ENCODE measurements around the gene NUAK1.

NUAK1 gene

DNA sequence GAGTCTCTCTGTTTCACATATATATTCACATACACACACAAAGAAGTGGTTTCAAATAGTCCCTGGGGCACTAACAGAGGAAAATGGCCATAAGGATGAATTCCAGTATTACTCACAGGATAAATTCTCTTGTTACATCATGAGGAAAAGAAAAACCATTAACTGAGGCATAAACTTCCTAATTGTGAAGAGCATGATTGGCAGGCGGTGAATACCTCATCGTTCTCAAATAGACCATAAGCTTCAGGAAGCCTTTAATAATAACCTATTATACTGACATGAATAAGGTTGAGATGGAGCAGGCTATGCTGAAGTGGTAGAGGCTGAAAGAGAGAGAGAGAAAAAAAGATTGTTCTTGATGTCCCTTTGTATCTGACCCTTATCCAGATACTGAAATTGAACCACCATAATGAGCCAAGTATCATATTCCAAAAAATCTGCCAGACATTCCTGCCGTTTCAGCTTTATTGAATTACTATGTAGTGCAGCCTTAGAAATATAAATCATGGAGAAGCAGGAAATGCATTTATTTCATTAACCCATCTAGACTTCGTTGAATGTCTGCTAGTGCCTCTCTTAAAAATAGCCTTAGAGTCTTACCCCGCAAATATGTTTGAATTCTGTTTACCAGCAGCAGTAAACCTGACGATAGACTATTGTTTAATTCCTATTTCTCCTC, 86.8 kb downstream of the NUAK1 start:
- no peak for DNase-seq

DNA sequence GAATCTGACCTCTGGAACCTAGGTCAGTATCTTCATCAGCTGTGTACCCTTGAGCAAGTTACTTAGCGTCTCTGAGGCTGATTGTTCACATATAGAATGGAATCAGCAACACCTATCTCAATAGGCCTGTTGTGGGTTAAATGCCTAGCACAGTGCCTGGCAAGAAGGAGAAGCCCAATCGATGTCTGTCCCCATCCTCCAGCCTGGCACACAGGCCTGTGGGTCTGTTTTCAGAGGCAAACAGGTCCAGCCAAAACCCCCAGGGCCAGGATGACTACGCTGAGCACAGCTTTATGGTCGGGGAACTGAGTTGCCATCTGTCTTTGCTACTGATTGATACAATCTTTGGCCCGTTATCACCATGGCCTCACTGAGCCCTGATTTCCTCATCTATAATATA, 89.2 kb downstream of the NUAK1 start:
- no peak for DNase-seq

DNA sequence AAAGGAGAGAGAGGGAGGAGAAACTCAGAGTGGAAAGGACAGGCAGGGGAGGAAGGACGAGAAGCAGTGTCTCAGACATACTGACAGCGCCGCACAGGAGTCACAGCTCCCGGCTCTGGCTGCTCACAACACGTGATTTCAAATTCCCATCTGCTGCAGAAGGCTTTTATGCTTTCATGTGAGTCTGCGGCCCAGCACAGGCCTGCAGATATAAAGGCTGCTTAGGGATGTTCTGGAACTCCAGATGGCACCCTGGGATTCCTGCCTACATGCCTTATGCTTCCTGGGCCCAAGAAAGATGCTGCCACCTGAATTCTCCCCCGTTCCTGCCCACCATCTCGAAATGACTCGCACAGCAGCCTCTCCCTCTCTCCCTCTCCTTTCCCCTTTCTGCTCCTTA, 89.6 kb downstream of the NUAK1 start:
- no peak for DNase-seq

DNA sequence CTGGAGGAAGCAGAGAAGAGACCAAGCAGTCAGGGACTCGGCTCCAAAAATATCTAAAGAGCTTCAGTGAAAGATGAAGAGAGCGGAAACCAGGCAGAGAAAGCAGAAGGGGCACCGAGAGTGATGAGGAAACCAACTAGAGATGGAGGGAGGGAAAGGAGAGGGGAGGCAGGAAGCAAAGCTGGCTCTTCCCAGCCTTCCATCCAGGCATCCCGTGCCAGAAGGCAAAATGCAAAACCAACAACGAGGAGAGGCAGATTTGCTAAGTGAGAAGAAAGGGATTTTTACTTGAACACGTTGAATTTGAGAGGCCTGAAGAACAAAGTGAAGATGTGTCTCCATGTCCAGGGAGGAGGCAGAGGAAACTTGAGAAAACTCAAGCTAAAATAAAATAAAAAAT, 90.1 kb downstream of the NUAK1 start:
- DNase-seq: no peak

DNA sequence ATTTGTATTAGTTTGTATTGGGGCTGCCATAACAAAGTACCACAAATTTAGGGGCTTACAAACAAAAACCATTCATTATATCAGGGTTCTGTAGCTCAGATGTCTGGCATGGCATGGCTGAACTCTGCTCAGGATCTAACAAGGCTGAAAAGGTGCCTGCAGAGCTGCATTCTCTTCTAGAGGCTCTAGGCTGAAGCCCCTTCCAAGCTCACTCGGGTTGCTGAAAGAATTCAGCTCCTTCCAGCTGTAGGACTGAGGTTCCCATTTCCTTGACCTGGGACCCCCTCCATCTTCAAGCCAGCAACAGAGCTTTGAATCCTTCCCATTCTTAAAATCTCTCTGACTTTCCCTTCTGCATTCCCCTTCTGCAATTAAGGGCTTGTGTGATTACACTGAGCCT, 90.7 kb downstream of the NUAK1 start:
- no peak for DNase-seq

DNA sequence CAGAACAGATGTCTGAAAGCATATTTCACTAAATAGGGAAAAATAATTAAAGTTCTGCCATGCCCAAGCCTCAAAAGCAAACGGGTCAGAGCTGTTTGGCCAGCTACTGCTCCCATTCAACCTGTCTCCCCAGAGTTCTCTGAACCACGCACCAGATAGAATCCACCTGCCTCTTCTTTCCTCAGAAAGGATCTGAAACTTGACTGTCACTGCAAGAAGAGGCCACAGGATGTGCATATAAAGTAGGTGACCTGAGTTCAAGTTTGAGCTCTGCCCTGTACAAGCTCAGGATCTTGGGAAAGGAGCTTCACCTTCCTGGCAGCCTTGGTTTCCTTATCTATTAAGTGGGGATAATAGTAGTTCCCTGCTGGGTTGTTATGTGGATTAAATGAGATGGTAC, 91.8 kb downstream of the NUAK1 start:
- no peak for DNase-seq

DNA sequence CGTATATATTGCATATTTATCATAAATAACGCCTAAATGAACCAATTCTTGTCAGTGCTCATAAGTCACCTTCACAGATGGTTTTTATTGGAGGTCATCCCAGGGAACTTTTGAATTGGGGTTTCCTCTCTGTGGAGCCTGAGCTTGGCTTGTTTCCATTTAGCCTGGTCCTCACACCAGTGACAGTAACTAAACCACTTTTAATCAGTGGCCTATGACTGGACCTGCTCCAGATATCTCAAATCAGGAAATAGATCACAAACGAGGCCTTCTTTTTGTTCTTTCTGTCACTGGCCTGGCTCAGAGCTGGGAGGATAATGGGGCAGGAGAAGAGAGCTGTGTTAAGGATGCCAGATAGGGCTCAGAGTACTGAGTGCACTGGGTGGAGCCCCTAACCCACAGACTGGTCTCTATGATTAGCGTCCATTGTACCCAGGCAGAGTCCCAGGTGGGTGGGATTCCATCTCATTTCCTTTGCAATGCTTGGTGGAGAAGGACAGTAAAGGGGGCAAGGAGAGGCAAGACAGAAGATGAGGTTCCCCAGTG, 92.4 kb downstream of the NUAK1 start:
- DNase-seq: no peak

DNA sequence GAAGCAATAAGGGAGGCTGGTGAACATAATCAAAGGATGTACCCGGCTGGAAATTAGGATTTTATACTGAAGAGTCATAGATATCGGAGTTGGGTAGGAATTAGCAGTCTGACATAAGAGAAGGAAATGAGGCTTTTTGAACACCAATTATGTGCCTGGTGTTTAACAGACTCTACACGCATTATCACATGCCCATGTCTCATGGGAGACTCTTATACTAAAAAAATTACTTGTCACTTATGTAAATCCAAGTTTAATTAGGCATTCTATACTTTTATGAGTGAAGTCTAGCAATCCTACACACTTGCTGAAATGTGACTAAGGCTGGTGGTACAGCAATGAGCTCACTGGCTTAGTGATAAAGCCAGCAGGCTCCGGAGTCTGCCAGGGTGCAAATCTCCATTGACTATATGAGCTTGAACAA, 93.5 kb downstream of the NUAK1 start:
- DNase-seq: no peak

DNA sequence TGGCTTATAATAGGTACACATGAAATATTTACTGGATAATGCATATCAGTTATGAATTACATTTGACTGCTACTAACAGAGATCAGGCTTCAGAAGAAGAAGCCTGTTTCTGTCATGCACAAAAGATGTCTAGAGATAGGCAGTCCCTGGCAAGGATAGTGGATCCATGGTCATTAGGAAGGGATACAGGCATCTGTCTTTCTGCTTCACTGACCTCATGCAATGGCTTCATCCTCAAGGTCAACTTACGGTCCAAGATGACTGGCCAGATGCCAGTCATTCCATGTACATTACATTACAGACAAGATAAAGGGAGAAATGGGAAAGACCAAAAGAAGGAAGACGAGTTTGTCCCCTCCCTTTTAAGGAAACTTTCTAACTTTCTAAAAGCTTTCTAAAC, 94.0 kb downstream of the NUAK1 start:
- DNase-seq: no peak

DNA sequence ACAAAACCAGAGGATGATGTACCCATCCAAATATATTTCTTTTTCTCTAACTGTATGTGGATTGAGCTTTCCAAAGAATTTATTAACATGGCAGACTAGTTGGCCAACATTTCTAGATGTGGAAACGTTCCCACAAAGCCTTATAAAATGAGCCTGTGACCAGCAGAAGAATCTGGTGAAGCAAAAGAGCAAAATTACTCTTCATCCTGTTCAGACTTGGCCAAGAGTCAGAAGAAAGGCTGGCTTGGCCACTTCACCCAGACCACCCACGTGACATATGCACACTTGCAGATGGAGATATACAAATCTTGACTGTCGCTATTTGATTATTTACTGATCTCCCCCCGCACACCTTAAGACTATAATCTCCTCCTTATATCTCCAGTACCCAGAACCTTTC, 96.7 kb downstream of the NUAK1 start:
- no peak for DNase-seq

DNA sequence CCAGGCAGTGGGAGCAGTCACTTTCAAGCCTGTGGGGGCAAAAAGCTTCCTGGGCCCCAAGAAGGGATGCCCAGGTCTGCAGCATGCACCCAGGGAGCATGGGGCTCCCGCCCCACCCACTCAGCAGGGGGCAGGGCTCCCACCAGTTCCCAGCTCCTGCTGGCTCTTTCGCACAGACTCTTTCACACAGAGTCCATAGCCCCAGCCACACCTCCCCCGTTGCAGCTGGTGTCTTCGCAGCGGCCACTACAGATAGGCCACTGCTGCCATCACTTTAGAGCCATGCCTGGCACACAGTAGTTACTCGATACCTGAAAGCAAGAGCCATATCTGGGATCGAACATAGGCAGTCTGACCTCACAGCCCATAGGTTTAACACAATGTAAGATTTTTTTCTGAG, 98.2 kb downstream of the NUAK1 start:
- DNase-seq: no peak

DNA sequence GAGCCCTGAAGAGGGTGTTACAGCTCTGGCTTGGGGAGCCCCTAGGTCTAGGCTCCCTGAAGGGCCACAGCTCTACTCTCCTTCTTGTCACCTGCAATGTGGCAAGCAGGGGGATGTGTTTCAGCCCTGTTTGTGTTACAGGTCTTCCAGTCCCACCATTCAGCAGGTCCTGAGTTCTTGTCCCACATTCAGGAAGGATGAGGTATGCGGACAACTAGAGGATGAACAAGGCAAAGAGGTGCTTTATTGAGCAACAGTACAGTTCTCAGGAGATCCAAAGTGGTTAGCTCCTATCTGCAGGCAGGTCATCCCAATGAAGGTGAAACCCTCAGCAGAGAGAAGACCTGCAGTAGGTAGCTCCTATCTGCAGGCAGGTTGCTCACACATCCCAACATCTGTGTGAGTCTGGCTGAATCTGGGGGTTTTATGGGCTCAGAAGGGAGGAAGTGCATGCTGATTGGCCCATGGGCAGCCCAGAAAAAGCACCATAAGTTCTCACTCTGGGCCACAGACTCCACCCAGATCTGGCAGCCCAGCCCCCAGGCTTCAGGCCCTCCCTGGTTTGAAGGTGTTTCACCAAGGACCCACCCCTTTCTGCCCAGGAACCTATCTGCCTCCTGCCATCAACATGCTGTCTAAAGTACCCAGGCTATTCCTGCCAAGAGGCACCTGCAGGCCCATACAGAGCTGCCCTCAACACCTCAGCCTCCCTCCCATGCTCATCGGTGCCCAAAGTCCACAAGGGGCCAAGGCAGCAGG, 98.9 kb downstream of the NUAK1 start:
- DNase-seq: no peak

DNA sequence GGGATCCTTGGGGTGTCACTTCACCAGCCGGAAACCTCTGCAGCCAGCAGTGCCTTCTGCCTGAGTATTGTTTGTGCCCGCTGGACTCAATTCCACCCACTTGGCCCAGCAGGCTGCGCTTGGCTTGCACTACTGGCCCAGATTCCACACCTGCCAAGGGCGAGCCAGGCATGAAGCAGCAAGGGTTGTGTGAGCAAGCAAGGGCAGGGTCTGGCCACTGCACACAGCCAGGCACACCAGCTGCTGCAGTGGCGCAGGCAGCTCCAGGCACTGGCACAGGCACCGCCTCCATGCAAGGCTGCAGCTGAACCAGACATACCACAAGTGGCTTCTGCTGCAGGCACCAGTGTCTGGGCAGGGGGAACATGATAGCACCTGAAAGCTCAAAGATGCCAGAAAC, 99.5 kb downstream of the NUAK1 start:
- DNase-seq: no peak

DNA sequence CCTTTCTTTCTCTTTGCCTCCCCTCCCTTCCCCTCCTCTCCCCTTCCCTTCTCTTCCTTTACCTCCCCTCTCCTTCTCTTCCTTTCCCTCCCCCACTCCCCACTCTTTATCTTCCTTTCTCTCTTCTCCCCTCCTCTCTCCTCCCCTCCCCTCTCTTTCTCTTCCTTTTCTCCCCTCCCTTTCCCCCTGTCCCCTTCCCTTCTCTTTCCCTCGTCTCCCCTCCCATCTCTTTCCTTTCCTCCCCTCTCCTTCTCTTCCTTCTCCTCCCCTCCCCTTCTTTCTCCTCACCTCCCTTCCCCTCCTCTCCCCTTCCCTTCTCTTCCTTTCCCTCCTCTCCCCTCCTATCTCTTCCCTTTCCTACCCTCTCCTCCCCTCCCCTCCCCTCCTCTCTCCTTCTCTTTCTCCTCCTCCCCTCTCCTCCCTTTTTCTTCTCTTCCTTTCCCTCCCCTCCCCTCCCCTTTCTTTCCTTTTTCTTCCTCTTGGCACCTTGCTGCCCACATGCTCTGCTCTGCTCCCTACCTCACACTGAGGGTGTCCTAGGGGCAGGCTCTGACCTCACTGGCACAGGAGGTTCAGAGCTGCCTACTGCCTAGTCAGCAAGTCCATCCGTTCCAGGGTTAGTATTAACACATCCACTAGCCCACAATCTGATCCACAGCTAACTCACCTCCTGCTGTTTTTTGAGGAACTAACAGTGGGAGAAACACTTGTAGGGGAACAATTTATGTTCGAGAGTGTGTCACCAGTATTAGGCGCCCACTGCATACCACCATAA, 101.0 kb downstream of the NUAK1 start:
- no peak for DNase-seq

DNA sequence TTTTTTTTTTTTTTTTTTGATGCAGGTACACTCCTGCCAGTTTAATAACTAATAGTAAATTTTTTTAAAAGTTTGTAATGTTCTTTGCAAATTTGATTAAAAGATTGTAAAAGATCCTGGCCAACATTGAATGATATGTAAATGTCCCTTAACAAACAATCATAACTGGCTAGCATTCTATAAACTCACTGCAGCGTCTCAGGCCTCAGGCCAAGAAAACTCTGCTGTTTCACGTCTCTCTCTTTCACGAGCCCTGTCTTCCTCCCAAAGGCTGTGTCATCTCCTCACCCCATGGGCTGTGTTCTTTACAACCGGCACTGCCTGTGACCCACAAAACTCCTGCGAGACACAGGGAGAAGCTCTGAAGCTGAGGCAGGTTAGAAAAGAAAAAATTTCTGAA, 103.3 kb downstream of the NUAK1 start:
- DNase-seq: no peak

DNA sequence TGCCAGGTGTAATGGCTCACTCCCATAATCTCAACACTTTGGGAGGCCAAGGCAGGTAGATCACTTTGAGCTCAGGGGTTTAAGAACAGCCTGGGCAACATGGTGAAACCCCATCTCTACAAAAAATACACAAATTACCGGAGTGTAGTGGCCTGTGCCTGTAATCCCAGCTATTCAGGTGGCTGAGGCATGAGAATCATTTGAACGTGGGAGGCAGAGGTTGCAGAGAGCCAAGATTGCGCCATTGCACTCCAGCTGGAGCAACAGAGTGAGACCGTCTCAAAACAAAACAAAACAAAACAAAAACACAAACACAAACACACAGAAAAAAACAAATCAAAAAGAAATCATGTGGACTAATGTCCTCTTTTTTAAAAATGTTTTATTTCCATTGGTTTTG, 104.4 kb downstream of the NUAK1 start:
- no peak for DNase-seq

DNA sequence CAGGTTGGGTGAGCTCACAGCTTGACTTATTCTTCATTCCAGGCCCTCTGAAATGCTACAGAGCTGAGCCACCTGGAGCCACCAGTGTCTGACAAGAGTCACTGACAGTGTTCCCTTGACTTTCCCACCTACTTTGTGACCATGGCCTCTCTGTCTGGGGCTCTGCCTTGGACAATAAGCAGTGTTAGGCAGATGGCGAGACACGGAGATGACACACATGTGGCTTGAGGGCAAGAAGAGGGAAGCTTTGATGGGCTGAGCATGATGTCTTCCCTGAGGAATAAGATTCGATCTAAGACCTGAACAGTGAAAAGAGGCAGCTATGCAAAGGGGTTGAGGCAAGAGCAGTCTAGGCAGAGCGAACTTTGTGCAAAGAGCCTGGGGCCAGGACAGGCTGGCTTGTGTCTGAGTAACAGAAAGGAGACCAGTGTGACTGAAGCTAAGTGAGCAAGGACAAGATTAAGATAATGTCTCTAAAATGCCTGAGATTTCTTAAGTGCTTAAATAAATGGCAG, 105.5 kb downstream of the NUAK1 start:
- DNase-seq: no peak

DNA sequence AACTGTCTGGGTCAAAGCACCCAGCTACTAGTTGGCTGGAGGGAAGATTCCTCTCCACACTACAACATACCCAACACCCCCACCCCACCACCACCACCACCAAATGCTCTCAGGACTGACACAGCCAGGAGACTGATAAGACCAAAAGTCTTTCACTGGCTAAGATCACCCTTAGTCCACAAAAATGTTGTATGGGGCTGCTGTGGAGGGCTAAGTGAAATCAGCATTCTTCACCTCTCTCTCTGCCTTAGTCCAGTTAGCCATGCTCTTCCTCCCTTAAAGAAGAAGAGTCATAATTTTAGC, 106.2 kb downstream of the NUAK1 start:
- no peak for DNase-seq

DNA sequence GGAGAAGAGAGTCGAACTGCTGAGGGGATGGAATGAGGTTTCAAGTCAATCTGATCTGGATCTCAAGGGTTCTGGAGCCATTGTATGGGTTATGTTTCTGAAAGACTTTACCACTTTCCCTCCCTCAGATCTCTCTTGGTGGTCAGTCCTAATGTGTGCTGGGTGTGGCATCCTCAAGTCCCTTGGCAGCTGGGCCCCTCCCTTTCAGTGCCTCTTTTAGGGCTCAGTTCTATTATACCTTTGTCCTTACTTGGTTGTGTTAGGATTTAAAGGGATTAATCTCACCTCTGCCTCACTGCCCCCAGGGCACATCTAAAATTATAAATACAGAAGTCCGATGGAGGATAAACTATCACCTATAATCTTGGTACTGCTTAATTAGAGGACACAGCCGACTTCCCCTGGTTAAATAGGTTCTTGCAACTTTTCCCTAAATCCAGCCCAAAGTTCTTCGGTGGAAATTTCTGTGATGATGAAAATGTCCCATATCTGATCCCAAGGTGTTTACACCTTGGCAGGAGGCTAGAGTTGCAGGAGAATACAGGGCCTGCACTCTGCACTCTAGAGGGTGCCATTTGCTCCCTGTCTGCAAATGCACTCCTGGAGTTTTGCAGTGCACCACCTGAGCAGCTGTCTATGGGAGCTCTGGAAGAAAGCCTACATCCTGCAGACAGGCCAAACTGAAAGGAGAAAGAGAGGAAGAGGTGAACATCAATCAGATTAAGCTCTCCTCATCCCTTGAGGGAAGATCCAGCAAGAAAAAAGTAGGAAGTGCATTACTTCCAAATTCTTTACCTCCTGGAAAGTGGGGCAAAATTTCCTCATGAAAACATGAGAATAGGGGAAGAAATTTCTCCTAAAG, 106.8 kb downstream of the NUAK1 start:
- DNase-seq: no peak

DNA sequence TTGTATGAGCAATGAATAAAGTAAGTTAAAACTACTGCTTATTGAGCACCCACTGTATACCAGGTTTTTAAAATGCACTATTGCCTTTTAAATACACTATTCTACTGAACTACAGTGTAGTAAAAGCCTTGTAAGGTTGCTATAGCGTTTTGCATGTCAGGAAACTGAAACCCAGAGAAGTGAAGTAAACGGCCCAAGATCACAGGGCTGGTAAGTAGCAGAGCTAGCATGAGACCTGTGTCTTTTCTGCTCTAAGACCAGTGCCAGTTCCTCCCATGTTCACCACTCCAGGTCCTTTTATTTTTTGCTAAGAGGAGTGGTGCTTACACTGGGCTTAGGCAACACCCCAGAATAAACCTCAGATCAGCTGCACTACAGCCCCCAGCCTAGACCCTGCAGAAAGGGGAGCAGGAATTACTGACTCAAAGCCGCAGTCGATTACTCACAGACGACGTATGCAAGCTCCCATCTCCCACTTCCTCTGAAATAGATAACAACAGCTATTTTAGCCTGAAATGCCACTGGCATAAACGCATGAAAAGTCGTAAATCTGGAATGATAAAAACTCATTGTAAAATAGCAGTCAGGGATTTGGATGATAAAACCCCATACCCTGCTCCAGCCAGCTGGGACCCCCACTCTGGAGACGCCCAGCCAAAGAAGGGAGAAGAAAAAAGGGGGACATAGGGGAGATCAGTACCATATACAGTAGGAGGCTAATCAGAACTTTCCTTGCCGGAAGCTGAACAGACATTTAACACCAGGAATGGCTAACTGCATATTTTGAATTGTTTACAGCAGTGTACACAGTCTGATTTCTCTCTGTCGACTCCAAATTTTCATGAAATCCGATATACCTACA, 108.3 kb downstream of the NUAK1 start:
- DNase-seq: peak; percentile 94

DNA sequence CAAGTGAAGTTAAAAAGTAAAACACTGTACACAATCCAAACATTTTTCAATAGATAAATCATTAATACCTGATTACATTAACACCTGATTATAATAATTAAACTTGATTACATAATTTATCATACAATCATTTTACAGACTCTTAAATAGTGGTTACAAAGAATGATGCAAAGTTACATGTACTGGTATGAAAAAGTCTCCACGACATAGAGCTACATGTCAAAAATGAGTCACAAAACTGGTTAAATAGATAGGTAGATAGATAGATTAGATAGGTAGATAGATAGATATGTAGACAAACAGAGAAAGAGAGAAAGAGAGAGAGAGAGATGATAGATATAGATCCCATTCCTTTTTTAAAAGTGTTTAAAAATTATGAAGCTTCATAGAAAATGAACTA, 109.2 kb downstream of the NUAK1 start:
- no peak for DNase-seq

DNA sequence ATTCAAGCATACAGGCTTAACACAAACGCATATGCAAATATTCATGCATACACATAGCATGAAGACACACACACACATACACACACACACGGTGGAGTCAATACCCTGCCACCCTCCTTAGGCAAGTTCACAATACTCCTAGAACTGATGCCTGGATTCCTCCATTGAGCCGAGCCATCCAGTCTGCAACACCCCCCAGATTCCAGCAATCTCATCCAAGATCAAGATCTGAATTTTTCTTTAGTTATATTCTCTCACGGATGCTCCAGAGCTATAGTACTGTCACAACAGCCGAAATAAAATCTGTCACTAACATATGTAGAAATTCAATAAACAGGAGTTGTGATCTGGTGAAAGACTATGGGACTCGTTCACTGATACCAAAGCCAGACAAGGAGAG, 110.8 kb downstream of the NUAK1 start:
- no peak for DNase-seq

Measured in MV-4-11 (cell line).